Panc1 (cell line): ENCODE data around the gene PCGF1.

Experiments used
- CTCF ChIP-seq: fragments of 450-650 bp; IDR thresholded peaks from 2 replicates; pipeline ENCODE4 v1.5.1; 2017; ENCODE audit warnings: mild to moderate bottlenecking
- POLR2AphosphoS5 ChIP-seq: IDR thresholded peaks from 2 replicates; pipeline ENCODE4 v1.6.1; 2012; ENCODE audit warnings: mild to moderate bottlenecking, low read depth, low read length, moderate library complexity
- TCF7L2 ChIP-seq: IDR thresholded peaks from 2 replicates; pipeline ENCODE4 v1.6.1; 2011; ENCODE audit warnings: mild to moderate bottlenecking, low read depth, low read length, inconsistent platforms

GRCh38 chr2:74524955-74525716 lies 17.6 kb upstream of the PCGF1 start:
- no peak for TF ChIP-seq CTCF
- TF ChIP-seq TCF7L2, result no peak
- no peak for TF ChIP-seq POLR2AphosphoS5
